MCF 10A (cell line): Measurements from ENCODE around the gene GNAL. TPM values are rescaled to one million over a fixed set of nuclear protein-coding genes. Genes with fewer than 3 reads are reported as not detected.

Source experiments
- BruUV-seq: library from RNA; stranded (reverse); fragments of 400-500 nt; replicated peaks from 2 replicates; lab custom pipeline; 2021; lab: Mats Ljungman, UMichigan
- CTCF ChIA-PET: fragments of 300-600 bp; sonication (Branson Sonifier 250); formaldehyde crosslinking; extraction: SDS; loops from one replicate; lab custom pipeline; 2021; ENCODE audit warnings: antibody characterized with exemption, inconsistent platforms; lab: Yijun Ruan, JAX
- POLR2A ChIA-PET: fragments of 300-600, 350-650 bp; sonication (Branson Sonifier 250); formaldehyde crosslinking; extraction: SDS; loops from one replicate; lab custom pipeline; 2020; ENCODE audit warnings: antibody characterized with exemption, inconsistent platforms; lab: Yijun Ruan, JAX
- DNase-seq: peaks from one replicate; pipeline ENCODE4 v3.0.0-alpha.2; 2018; ENCODE audit not compliant: unreplicated experiment
- H3K27ac Mint-ChIP-seq: one replicate; pipeline ENCODE4 v1.8.0; 2022; ENCODE audit warnings: mild to moderate bottlenecking, low read depth, mixed read lengths; ENCODE audit not compliant: unreplicated experiment
- H3K27me3 Mint-ChIP-seq: one replicate; pipeline ENCODE4 v1.8.0; 2022; ENCODE audit warnings: mixed read lengths; ENCODE audit not compliant: insufficient read depth, unreplicated experiment
- H3K36me3 Mint-ChIP-seq: one replicate; pipeline ENCODE4 v1.8.0; 2022; ENCODE audit warnings: mild to moderate bottlenecking, moderate library complexity, mixed read lengths; ENCODE audit not compliant: insufficient read depth, unreplicated experiment
- H3K4me1 Mint-ChIP-seq: one replicate; pipeline ENCODE4 v1.8.0; 2022; ENCODE audit warnings: mixed read lengths; ENCODE audit not compliant: insufficient read depth, unreplicated experiment
- H3K4me3 Mint-ChIP-seq: one replicate; pipeline ENCODE4 v1.8.0; 2022; ENCODE audit warnings: mild to moderate bottlenecking, moderate library complexity, mixed read lengths; ENCODE audit not compliant: unreplicated experiment
- H3K9me3 Mint-ChIP-seq: one replicate; pipeline ENCODE4 v1.8.0; 2022; ENCODE audit warnings: mixed read lengths; ENCODE audit not compliant: unreplicated experiment
- intact Hi-C: fragments of 100-400 bp; cut with micrococcal nuclease; formaldehyde crosslinking; loops from 2 replicates; pipeline ENCODE4 v1.14.1; 2022
- total RNA-seq: library from RNA; stranded (reverse); gene quantifications from 2 replicates; pipeline ENCODE4 v1.2.3, GENCODE V29; 2022
- TF ChIP-seq, protein P1 (sequence below): fragments of 200-600 bp; IDR thresholded peaks from one replicate; pipeline ENCODE4 v1.8.0; 2022; ENCODE audit warnings: antibody characterized with exemption, mild to moderate bottlenecking; ENCODE audit not compliant: unreplicated experiment

GNAL gene
- total RNA-seq, 1 experiment from 2014 or later = 1.6 TPM

DNA sequence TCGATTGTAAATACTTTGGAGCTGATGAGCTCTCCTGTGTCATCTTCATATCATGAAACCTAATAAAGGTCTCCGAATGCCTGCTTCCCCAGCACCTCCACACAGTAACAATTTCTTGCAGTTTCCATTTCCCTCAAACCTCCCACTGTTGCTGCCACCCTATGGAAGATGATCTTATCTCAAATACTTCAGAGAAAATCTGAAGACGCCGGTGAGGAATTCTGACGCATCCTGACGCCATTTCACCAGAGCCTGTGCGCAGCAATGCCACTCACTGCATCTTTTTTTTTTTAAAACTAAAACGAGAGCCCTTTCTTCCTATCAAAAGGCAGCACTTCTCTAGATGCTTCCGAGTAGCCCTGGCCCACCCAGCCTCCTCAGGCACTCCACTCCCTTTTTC lies 31.9 kb upstream of the GNAL start:
- H3K27me3 Mint-ChIP-seq = no peaks in the 10 kb centered on the region
- CTCF ChIA-PET = interaction anchor here (0.6 to 10.7 kb wide), 11 partner anchors 9 to 338 kb away, joined by 3 to 347 read pairs (median 10); no protein-coding TSS in a partner anchor
- H3K4me1 Mint-ChIP-seq = peaks cover 24% of the 10 kb centered on the region
- H3K36me3 Mint-ChIP-seq = peaks cover 5% of the 10 kb centered on the region
- BruUV-seq = no TSS peak
- no peak overlapping the region for H3K4me3 Mint-ChIP-seq
- H3K9me3 Mint-ChIP-seq = no peaks in the 10 kb centered on the region
- POLR2A ChIA-PET = interaction anchor here (2.6 to 3.1 kb wide), 3 partner anchors 20 to 193 kb away, joined by 9 to 40 read pairs (median 10); partner anchors contain the start of gene CHMP1B
- H3K27ac Mint-ChIP-seq = no peak overlapping the region
- TF ChIP-seq, protein P1, sequence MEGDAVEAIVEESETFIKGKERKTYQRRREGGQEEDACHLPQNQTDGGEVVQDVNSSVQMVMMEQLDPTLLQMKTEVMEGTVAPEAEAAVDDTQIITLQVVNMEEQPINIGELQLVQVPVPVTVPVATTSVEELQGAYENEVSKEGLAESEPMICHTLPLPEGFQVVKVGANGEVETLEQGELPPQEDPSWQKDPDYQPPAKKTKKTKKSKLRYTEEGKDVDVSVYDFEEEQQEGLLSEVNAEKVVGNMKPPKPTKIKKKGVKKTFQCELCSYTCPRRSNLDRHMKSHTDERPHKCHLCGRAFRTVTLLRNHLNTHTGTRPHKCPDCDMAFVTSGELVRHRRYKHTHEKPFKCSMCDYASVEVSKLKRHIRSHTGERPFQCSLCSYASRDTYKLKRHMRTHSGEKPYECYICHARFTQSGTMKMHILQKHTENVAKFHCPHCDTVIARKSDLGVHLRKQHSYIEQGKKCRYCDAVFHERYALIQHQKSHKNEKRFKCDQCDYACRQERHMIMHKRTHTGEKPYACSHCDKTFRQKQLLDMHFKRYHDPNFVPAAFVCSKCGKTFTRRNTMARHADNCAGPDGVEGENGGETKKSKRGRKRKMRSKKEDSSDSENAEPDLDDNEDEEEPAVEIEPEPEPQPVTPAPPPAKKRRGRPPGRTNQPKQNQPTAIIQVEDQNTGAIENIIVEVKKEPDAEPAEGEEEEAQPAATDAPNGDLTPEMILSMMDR = no peak
- intact Hi-C loops = loop anchor here (5.0 kb wide), 1 partner anchor 215 kb away; no protein-coding TSS in a partner anchor
- DNase-seq = no peak

- ChIA-PET POLR2A (interaction anchor here (2.6 kb wide), 1 partner anchor 19 kb away, joined by 9 read pairs; no protein-coding TSS in a partner anchor), CTCF (interaction anchor here (0.6 to 10.7 kb wide), 8 partner anchors 9 to 337 kb away, joined by 3 to 347 read pairs (median 36); no protein-coding TSS in a partner anchor)
- Mint-ChIP-seq H3K9me3 (no peaks in the 10 kb centered on the region), H3K4me1 (peaks cover 21% of the 10 kb centered on the region), H3K4me3 (no peak overlapping the region), H3K27me3 (no peaks in the 10 kb centered on the region), H3K36me3 (peaks cover 5% of the 10 kb centered on the region), H3K27ac (no peak overlapping the region)
- TF ChIP-seq, protein P1 = no peak
- BruUV-seq = no TSS peak
- DNase-seq = no peak
- intact Hi-C loops = loop anchor here (5.0 kb wide), 1 partner anchor 215 kb away; no protein-coding TSS in a partner anchor
Measured at GRCh38 chr18:11657554-11657953, 31.5 kb upstream of the GNAL start.

DNA sequence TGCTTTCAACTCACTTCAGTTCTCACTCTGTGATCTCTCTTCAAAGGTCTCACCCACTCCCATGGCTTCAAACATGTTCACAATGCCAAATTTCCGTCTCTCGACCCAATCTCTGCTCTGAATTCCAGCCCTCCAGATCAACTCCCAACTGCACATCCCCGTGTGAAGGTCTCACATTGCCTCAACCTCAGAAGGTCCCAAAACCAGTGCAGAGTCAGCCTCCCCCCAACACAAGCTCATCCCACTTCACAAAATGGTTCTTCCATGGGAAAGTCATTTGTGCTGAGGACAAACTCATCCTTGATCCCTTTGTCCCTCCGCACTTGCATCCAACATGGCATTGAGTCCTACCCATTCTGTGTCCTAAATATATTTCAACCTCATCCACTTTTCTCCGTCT lies 31.0 kb upstream of the GNAL start:
- H3K27me3 Mint-ChIP-seq = no peaks in the 10 kb centered on the region
- DNase-seq = no peak
- POLR2A ChIA-PET = interaction anchor here (0.7 to 2.6 kb wide), 4 partner anchors 9 to 192 kb away, joined by 3 to 9 read pairs (median 4); partner anchors contain the start of gene GNAL
- CTCF ChIA-PET = interaction anchor here (4.9 to 10.7 kb wide), 3 partner anchors 73 to 337 kb away, joined by 42 to 347 read pairs (median 56); no protein-coding TSS in a partner anchor
- TF ChIP-seq, protein P1 = no peak
- intact Hi-C loops = loop anchor here (5.0 kb wide), 1 partner anchor 214 kb away; no protein-coding TSS in a partner anchor
- no peak overlapping the region for H3K4me3 Mint-ChIP-seq
- H3K27ac Mint-ChIP-seq = no peak overlapping the region
- BruUV-seq = no TSS peak
- H3K4me1 Mint-ChIP-seq = peaks cover 21% of the 10 kb centered on the region
- peaks cover 5% of the 10 kb centered on the region for H3K36me3 Mint-ChIP-seq
- no peaks in the 10 kb centered on the region for H3K9me3 Mint-ChIP-seq

DNA sequence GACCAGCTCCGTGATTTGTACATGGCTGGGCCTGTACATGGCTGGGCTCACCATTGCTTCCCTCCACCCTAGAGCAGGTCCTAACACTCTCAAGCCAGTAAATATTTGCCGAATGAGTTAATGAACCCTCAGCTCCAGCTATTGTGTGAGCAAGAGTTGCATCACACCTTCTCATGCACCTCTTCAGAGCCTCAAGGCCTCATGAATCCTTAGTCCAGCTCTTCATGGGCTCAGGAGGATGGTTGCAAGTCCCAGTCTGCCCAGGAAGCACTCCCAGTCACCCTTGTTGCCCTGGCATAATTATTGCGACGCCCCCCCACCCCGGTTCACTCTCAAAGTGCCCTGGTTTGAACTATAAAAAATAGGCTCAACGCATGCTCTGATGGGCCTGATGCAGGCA lies 30.1 kb upstream of the GNAL start:
- DNase-seq = peak; percentile 62
- no TSS peak for BruUV-seq
- Mint-ChIP-seq H3K36me3 (no peaks in the 10 kb centered on the region), H3K27ac (no peak overlapping the region), H3K4me3 (no peak overlapping the region), H3K4me1 (peaks cover 21% of the 10 kb centered on the region), H3K9me3 (no peaks in the 10 kb centered on the region), H3K27me3 (no peaks in the 10 kb centered on the region)
- intact Hi-C loops = loop anchor here (5.0 kb wide), 1 partner anchor 213 kb away; no protein-coding TSS in a partner anchor
- POLR2A ChIA-PET = interaction anchor here (0.6 to 2.6 kb wide), 15 partner anchors 8 to 1702 kb away, joined by 3 to 9 read pairs (median 3); partner anchors contain the start of genes GNAL and IMPA2
- CTCF ChIA-PET = interaction anchor here (0.5 to 10.7 kb wide), 8 partner anchors 22 to 734 kb away, joined by 3 to 347 read pairs (median 3); no protein-coding TSS in a partner anchor
- TF ChIP-seq, protein P1 = no peak
